HT-29 (cell line): ENCODE data around the gene BAIAP2L1. TPM values are rescaled to one million over a fixed set of nuclear protein-coding genes. Genes with fewer than 3 reads are reported as not detected.
A peak's percentile ranks its signal among the peaks of the same experiment; 100 is the strongest.

Experiments
- DNase-seq: peaks from one replicate; pipeline ENCODE4 v3.0.0-alpha.2; 2015; ENCODE audit warnings: low spot score
- total RNA-seq: library from RNA; depleted of rRNA; stranded (reverse); fragments of >200 nt; shearing (Covaris generic); gene quantifications from 2 replicates; pipeline ENCODE4 v1.2.3, GENCODE V29; 2014

BAIAP2L1 gene
- total RNA-seq, 1 experiment from 2014 or later: 48.0 TPM

DNA sequence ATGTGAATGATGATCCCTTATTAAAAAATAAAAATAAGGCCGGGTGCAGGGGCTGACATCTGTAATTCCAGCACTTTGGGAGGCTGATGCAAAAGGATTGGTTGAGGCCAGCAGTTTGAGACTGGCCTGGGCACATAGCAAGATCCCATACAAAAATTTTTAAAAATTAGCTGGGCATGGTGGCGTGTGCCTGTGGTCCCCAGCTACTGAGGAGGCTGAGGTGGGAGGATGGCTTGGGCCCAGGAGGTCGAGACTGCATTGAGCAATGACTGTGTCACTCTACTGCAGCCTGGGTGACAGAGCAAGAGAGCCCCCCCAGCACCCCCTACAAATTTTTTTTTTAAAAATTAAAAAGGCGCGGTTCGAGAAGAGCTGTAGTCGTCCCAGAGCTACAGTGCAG, 120.6 kb downstream of the BAIAP2L1 start:
- DNase-seq: no peak

DNA sequence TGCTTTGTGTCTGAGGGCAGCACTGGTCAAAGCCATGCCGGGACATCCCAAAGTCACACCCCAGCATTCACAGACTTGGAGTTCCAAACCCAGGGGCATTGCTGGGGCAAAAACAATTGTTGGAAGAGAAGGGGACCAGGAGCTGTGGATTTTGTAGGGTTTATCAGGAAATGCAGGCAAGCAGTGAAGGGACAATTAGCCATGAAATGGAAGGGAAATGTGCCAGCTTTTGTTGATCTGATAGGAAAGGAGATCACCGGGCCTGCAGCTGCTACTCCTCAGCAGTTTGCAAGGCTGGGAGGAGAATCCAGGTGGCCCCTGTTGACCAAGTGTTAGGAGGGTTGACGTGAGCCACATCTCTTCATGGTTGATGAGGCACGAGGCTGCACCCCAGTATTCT, 122.0 kb downstream of the BAIAP2L1 start:
- no peak for DNase-seq

DNA sequence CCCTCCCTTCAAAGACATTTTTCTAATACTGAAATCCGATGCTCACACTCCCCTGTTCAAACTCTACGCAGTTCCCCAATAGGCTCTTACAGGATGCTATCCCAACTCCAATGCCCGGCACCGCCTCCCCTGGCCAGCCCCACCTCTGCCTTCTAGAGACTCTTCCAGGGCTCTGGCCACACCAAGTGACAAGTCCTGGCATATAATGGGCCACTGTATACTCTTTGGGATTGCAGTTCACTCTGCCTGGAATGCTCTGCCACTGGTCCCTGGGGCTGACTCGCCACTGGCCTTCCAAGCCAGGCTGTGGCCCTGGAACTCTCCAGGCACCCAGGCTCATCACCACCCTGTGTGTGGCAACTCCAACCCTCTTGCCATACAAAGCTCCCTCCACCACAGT, 122.5 kb downstream of the BAIAP2L1 start:
- no peak for DNase-seq

DNA sequence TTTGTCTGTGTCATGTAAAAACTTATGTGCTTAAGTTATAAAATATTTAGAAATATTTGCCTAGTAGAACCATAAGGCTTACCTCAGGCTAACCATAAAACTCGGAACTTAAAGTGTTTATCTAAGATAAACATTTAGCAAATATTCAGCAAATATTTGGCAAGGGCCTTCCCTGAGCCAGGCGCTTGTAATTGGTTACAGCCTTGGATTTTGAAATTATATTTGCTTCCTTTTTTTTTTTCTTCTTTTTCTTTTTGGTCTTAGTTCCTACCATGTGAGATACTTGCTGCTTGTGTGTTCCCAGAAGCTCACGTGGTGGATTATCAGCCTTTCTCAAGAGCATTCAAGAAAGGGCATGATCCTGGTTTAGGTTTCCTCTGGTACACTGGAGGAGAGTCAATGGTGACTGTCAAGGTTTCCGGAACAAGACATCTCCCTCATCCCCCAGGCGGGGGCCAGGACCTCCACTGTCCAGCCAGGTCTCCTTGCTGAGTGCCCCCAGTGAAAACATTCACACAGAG, 124.6 kb downstream of the BAIAP2L1 start:
- no peak for DNase-seq

DNA sequence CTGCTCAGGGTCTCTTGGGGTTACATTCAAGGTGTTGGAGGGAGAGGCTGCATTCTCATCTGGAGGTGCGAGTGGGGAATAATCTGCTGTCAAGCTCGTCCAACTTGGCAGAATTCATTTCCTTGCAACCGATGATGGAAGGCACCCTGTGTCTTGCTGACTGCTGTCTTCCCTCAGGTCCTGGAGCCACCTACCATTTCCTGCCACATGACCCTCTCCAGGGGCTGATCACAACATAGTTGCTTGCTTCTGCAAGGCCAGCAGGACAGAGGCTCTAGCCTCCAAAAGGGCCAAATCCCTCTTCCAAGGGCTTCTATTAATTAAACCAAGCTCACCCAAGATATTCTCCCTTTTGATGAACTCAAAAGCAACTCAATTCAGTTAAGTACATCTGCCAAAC, 133.6 kb downstream of the BAIAP2L1 start:
- DNase-seq: no peak

DNA sequence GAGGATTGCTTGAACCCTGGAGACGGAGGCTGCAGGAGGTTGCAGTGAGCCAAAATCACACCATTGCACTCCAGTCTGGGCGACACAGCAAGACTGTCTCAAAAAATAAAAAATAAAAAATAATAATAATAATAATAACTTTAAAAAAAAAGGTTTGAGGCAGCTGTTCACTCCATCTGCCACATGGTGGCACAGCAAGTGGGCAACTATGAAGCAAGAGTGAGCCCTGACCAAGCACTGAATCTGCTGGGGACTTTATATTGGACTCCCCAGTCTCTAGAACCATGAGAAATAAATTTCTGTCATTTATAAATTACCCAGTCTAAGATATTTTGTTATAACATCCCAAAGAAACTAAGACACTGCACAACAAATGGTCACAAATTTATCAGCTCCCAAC, 134.1 kb downstream of the BAIAP2L1 start:
- peak; percentile 42 for DNase-seq

DNA sequence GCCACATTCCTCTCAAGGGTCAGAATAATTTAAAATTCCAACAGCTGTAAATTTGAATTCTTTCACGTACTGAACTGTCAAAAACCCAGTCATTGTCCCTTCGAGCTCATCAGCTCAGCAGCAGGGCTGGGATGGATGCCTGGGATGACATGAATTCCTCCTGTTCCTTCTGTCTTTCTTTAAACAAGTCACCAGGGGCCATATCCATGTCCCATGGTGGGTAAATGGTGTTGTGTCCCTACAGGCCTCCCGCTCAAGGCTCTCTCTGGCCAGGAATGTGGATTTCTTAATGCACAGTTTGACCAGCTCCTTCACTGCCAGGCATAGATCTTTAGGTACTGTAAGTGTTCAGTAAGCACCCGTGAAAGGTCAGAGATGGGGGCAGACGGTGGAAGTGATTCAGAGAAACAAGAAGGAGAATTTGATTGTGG, 135.0 kb downstream of the BAIAP2L1 start:
- no peak for DNase-seq

DNA sequence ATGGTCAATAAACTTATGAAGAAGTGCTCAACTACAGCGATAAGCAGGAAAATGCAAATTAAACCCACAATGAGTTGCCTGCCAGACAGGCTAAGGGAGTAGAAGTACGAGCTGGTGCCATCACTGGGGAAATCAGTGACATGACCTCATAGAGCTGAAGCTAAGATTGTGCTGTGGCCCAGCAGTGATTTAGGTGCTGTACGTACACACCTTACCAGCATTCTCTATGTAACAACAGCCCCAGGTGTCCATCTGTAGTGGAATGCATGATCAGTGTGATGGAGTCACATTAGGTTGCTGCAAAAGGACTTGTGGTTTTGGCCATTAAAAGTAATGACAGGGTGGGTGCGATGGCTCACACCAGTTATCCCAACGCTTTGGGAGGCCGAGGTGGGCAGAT, 143.2 kb downstream of the BAIAP2L1 start:
- no peak for DNase-seq

DNA sequence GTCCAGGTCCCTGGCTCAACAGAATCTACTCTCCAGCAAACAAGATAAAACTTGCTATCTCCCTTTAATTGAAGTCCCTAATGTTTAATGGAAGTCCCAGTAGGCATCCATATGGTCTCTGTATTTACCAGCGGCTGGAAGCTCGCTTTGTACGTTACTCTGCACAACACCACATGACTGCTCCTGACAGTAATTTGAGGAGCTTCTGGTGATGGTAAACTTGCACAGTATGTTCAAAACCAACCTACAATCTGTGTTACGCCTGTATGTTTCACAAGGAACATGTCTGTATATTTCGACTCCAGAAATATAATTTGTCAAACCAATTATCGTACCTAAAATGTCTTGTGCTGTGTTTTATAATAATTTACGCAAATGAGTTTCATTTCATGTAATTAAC, 144.5 kb downstream of the BAIAP2L1 start:
- no peak for DNase-seq

DNA sequence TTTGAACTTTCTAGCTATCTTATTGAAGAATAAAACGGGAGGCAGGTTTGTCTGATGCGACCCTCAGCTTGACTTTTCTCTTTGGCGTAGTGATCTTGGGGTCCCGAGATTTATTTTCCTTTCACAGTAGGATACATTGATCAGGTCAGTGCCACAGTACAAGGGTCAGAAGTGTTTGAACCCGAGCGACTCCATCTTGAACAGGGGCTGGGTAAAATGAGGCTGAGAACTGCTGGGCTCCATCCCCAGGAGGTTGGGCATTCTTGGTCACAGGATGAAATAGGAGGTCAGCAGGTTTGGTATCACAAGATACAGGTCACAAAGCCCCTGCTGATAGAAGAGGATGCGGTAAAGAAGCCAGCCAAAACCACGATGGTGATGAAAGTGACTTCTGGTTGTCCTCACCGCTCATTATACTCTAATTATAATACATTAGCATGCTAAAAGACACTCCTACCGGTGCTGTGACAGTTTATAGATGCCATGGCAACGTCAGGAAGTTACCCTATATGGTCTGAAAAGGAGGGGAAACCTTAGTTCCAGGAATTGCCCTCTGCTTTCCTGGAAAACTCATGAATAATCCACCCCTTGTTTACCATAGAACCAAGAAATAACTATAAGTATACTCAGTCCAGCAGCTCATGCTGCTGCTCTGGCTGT, 145.8 kb downstream of the BAIAP2L1 start:
- no peak for DNase-seq

DNA sequence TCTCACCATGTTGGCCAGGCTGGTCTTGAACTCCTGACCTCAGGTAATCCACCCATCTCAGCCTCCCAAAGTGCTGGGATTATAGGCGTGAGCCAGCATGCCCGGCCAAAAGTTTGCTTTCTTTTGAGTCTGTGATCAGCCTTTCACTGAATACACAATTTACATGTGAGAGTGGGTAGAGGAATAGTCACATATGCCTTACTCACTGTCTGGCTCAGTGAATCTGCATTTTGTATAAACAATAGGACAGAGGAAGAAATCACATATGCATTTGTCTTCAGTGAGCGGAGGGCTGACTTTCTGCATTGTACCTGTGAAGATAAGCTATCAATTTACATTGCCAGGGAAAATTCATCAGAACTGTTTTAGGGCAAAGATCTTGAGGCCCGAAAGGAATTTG, 146.4 kb downstream of the BAIAP2L1 start:
- DNase-seq: no peak

DNA sequence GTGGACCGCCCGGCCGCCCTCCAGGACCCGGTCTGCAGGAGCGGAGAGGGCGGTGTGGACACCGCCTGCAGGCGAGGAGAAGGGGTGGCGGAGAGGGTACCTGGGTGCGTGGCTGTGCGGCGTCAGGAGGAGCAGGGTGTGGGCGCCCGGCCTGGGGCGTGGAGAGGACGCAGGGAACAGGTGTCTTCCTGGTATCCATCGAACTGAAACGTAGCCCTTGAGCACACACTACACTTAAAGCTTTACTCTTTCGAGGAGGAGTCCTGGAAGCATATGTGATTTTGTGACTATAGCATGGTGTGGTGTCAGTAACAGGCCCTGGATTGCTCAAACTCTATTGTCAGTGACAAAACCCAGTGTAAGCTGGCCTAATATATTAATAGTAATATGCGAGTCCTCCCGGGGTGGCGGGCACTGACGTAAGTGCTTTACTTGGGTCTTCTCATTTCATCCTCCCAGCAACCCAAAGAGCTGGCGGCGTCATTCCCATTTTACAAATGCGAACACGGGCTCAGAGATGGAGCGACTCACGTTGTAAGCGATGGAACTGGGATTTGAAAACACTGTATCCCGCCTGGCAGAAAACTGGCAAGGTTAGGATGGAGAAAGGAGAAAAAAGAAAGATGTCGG, 148.3 kb downstream of the BAIAP2L1 start:
- peak; percentile 68 for DNase-seq

DNA sequence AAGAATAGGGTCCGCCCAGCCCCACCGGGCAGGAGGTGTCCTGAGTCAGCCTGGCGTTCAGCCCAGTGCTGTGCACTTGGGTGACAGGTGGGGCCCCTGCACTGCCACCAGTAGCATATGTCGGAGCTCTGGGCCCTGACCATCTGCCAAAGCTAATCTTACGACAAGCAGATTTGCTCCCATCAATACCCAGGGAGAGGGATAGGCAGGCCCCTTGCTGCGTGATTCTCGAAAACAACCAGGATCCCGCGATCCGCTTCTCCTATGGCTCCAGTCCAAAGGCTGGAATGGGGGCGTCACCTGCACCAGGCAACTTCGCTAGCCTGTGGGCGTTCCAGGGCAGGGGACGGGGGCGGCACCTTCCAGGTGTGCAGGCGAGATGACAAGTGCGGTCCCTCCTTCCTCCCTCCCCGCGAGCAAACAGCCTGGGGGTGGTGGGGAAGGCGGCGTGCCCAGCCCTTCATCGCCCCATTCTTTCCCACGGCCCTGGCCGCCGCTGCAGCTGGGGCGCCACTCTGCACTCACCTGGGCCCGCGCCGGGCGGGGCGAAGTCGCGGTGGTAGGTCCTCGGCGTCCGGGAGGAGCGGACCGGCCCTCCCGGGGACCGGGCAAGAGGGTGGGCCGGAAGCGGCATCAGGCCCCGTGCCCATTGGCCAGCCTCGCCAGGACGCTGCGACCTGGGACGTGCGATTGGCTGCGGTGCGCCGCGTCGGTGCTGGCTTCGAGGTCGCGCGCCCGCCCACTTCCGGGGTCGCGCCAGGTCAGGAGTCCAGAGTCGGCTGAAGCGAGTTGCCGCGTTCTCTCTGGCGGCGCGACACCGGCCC, 149.1 kb downstream of the BAIAP2L1 start, which contains the start of gene TECPR1:
Gene TECPR1, minus strand, starts transcription at position 632 of the 824 bp plus-strand sequence. CDS start 6,086 bp downstream, outside the sequence.
- peak; percentile 98 for DNase-seq

DNA sequence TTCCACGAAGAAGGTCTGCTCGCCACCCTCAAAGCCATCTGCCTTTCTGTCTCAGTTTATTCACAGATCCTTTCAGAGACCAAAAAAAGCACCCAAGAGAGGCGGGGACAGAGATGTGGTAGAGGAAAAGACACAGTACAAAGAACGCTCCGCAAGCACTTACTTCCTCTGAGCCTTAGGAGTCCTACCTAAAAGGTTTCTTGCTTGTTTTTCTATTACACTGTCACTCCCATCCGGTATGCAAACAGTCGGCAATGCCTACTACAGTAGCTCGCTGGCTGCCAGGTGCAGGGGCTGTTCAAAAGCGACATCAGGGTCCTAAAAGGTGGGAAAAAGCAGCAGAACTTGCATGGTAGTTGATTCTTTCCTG, 149.7 kb downstream of the BAIAP2L1 start:
- no peak for DNase-seq

DNA sequence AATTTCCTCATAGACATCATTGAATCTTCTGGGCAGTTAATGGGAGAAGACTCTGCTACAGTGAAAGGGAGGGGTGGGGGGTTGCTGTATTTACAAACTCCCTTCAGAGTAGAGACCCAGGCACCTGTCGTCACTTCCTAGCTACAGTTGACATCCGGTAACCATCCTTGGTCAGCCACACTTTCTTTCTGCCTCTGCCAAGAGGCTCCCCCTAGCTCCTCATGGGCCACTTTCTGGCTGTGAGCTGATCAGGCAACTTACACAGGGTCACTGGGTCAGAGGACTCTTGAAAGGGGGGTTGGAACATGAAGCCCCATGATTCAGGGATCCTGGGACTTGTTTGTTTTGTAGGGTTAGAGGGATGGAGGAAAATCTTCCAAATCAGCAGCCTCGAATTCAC, 150.1 kb downstream of the BAIAP2L1 start:
- peak; percentile 64 for DNase-seq

DNA sequence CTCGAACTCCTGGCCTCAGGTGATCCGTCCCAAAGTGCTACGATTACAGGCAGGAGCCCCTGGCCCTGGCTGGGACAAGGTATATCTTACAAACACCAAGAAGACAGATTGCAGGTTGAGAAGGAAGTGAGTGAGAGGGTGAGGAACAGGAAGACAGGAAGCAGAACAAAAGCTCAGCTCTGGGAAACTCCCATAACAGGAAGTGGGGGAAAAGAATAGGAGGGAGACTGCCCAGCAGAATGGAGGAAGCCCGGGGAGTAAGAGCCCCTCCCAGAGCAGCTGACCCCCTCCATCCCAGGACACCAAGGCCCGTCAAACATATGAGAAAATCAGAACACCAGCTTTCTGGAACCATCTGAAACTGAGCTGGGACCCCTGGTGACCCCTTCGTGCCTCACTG, 151.8 kb downstream of the BAIAP2L1 start:
- DNase-seq: peak; percentile 22

DNA sequence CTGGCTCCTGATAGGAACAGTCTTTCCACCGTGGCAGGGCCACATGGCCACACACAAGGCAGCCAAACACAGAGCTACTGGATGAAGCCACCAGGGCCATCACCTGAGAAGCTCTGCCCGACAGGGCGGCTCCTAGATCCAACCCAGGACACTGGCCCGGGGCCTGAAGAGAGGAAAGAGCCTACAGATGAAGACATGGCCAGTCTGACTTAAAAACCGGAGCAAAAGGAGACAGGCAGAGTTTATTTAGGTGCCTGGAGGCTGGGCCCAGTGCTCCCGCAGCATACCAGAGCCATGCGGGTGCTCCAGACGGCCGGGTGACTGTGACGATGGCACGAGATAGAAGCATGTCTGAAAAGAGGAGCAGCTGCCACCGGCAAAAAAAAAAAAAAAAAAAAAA, 152.7 kb downstream of the BAIAP2L1 start:
- DNase-seq: no peak

DNA sequence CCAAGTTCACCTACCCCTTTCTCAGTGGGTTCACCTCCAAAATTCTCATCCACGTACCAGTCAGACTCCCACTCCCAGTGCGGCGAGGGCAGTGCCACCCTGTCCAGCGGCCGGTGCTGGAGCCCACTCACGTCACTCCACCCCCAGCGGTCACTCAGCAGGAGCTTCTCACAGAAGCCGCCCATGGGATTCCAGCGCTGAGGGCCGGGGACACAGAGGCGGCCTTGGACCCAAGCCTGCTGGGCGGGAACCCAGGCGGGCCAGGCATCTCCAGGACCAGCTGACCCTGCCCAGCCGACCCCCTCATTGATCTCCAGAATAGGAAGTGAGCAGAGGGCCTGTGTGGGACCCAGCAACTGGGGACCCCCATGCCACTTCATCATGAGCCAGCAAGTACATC, 156.0 kb downstream of the BAIAP2L1 start:
- DNase-seq: no peak

DNA sequence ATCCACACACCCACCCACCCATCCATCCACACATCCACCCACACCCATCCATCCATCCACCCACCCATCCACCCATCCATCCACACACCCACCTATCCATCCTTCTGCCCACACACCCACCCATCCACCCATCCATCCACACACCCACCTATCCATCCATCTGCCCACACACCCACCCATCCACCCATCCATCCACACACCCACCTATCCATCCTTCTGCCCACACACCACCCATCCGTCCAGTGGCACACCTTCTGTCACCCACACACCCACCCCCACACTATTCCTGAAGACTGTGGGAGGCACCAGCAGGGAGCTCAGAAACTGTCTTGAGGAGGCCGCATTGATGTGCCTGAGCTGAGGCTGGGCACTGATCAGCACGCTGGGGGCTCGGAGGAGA, 158.0 kb downstream of the BAIAP2L1 start:
- DNase-seq: no peak

DNA sequence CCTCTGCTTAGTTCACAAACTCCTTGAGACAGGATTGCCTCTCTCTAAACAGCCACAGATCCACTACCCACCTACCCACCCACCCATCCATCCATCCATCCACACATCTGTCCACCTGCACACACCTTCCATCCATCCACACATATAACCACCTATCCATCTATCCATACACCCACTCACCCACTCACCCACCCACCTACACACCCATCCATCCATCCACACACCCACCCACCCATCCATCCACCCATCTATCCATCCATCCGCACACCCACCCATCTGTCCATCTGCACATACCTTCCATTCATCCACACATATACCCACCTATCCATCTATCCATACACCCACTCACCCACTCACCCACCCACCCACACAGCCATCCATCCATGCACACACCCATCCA, 158.5 kb downstream of the BAIAP2L1 start:
- DNase-seq: no peak

DNA sequence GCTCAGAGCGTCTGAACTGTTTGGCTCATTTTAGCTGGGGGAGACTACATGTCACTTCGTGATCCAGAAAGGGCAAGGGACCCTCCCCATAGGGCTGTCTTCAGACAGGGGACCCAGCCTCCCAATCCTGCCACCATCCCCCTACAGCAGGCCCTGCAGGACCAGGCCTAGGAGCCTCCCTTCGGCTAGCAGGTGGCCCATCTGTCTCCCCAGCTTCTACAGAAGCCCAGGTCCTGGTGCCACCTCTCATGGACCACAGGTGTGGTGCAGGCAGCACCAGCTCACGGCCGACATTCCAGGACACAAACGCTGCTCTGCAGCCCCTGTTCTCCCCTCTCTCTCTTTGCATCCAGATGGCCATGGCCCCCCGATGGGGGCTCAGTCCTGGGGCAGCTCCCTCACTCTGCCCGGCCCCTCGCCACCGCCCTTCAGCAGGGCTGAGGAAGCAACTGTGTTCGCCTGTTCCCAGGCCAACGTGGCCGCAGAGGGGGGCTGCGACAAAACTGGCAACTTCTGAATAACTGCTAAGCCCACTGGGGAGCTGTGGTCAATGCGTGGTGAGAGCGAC, 159.1 kb downstream of the BAIAP2L1 start:
- no peak for DNase-seq
